Measurements from ENCODE around the gene SLN.

Gene SLN

DNA sequence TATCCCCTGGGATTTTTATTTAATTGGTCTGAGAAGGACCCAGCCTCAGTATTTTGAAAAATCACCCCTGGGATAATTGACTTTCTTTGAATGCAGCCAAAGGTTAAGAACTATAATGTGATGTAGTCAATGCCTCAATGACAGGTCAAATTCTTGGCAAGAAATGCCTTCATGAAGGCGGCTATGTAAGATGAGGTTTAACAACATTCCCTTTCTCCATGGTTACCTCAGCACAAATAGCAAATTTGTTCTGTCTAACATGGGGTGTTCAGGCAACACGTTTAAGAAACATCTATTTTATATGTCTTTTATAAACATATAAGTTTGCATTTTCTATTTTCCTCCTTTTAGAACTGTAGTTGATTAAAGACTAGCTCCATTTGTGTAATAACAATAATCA, 5.3 kb downstream of the SLN start:
- no peaks in the 10 kb centered on the region for H3K79me2 ChIP-seq (ENCODE audit: insufficient read depth, low read depth)
- H4K20me1 ChIP-seq (ENCODE audit: insufficient read depth), result no peaks in the 10 kb centered on the region
- no peaks in the 10 kb centered on the region for H3K36me3 ChIP-seq (ENCODE audit: insufficient read depth)
- no peak overlapping the region for H3K4me2 ChIP-seq
- H3K9ac ChIP-seq, result no peak overlapping the region
- H3K27me3 ChIP-seq (ENCODE audit: insufficient read depth, low read depth), result no peaks in the 10 kb centered on the region
- no peaks in the 10 kb centered on the region for H3K4me1 ChIP-seq (ENCODE audit: low read depth, poor library complexity, severe bottlenecking)
- no peak overlapping the region for H2AFZ ChIP-seq (ENCODE audit: low read depth)
- H3K27ac ChIP-seq, result no peak overlapping the region
- TF ChIP-seq, protein P1, sequence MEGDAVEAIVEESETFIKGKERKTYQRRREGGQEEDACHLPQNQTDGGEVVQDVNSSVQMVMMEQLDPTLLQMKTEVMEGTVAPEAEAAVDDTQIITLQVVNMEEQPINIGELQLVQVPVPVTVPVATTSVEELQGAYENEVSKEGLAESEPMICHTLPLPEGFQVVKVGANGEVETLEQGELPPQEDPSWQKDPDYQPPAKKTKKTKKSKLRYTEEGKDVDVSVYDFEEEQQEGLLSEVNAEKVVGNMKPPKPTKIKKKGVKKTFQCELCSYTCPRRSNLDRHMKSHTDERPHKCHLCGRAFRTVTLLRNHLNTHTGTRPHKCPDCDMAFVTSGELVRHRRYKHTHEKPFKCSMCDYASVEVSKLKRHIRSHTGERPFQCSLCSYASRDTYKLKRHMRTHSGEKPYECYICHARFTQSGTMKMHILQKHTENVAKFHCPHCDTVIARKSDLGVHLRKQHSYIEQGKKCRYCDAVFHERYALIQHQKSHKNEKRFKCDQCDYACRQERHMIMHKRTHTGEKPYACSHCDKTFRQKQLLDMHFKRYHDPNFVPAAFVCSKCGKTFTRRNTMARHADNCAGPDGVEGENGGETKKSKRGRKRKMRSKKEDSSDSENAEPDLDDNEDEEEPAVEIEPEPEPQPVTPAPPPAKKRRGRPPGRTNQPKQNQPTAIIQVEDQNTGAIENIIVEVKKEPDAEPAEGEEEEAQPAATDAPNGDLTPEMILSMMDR (conservative IDR thresholded peaks at IDR 0.05; ENCODE audit: low read depth, low read length), result no peak
- H3K4me3 ChIP-seq (IDR thresholded peaks at IDR 0.05; ENCODE audit: insufficient read depth, low read depth, low read length), result no peak overlapping the region

DNA sequence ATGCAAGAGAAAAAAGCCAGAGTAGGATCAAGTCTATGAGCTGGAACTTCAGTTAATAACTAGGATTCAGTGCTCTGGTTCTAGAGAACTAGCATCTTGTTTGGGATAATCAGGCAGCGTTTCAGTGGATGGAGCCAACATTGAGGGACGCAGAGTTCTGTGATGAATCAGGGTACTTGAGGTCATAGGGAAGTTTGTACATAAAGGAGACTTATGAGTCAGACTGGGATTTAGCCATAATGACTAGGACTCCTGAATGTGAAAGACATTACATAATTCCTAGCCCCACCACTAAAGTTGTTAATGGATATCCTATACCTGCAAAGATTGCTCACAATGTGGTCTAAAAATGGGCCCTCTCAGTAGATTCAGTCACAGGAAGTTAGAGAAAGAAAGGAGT, 6.8 kb downstream of the SLN start:
- H3K4me2 ChIP-seq, result no peak overlapping the region
- no peak overlapping the region for H2AFZ ChIP-seq (ENCODE audit: low read depth)

DNA sequence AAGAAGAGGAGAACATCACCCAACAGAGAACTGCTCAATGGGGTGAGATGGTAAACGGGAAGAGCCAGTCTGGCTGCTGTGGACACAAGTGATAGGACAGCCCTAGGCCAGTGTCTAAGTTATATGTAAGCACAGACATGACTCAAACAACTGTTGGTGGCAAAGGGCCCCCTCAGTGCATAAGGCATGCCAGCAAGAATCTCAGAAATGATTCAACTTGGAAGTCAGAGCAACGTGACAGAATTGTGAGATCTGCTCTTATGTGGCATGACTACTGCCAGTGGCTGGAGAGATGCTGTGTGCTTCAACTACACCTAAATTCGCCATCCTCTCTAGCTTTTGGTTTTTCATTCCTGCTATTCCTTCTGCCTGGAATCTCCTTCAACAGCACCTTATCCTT, 7.4 kb downstream of the SLN start:
- Histone ChIP-seq H3K79me2 (ENCODE audit: insufficient read depth, low read depth) (no peaks in the 10 kb centered on the region), H4K20me1 (ENCODE audit: insufficient read depth) (no peaks in the 10 kb centered on the region), H3K4me2 (no peak overlapping the region), H3K36me3 (ENCODE audit: insufficient read depth) (no peaks in the 10 kb centered on the region), H3K4me1 (ENCODE audit: low read depth, poor library complexity, severe bottlenecking) (no peaks in the 10 kb centered on the region), H3K4me3 (IDR thresholded peaks at IDR 0.05; ENCODE audit: insufficient read depth, low read depth, low read length) (no peak overlapping the region), H2AFZ (ENCODE audit: low read depth) (no peak overlapping the region), H3K27me3 (ENCODE audit: insufficient read depth, low read depth) (no peaks in the 10 kb centered on the region), H3K9ac (no peak overlapping the region), H3K27ac (no peak overlapping the region)
- TF ChIP-seq, protein P1 (conservative IDR thresholded peaks at IDR 0.05; ENCODE audit: low read depth, low read length), result no peak

More for the DNA sequence above, 6.8 kb downstream of the SLN start:
- TF ChIP-seq, protein P1 (conservative IDR thresholded peaks at IDR 0.05; ENCODE audit: low read depth, low read length), result no peak
- H3K79me2 ChIP-seq (ENCODE audit: insufficient read depth, low read depth), result no peaks in the 10 kb centered on the region
- H3K4me1 ChIP-seq (ENCODE audit: low read depth, poor library complexity, severe bottlenecking), result no peaks in the 10 kb centered on the region
- no peaks in the 10 kb centered on the region for H4K20me1 ChIP-seq (ENCODE audit: insufficient read depth)
- no peaks in the 10 kb centered on the region for H3K27me3 ChIP-seq (ENCODE audit: insufficient read depth, low read depth)
- no peak overlapping the region for H3K27ac ChIP-seq
- no peak overlapping the region for H3K4me3 ChIP-seq (IDR thresholded peaks at IDR 0.05; ENCODE audit: insufficient read depth, low read depth, low read length)
- H3K36me3 ChIP-seq (ENCODE audit: insufficient read depth), result no peaks in the 10 kb centered on the region
- H3K9ac ChIP-seq, result no peak overlapping the region

DNA sequence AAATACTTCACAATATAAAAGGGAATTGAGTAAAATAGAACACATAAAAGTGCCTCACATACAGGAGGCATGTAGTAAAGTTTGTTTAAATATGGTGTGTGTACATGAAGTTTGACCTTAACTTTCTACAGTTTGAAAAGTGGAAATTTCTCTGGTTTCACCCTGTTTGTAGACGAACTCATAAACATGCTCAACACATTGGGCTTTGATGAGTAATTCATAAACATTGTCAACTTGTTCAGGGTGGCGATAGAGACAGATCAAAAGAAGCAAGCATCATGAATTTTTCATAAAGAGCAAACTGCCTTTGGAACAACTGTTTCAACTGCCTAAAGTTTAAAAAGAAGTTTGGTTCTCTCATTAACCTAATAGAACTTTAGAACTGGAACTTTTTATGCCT, 9.1 kb downstream of the SLN start:
- no peaks in the 10 kb centered on the region for H3K79me2 ChIP-seq (ENCODE audit: insufficient read depth, low read depth)
- no peak overlapping the region for H3K27ac ChIP-seq
- H3K4me2 ChIP-seq, result no peak overlapping the region
- H3K4me3 ChIP-seq (IDR thresholded peaks at IDR 0.05; ENCODE audit: insufficient read depth, low read depth, low read length), result no peak overlapping the region
- no peak overlapping the region for H3K9ac ChIP-seq
- no peaks in the 10 kb centered on the region for H3K4me1 ChIP-seq (ENCODE audit: low read depth, poor library complexity, severe bottlenecking)
- no peaks in the 10 kb centered on the region for H3K36me3 ChIP-seq (ENCODE audit: insufficient read depth)
- H3K27me3 ChIP-seq (ENCODE audit: insufficient read depth, low read depth), result no peaks in the 10 kb centered on the region
- H2AFZ ChIP-seq (ENCODE audit: low read depth), result no peak overlapping the region
- TF ChIP-seq, protein P1 (conservative IDR thresholded peaks at IDR 0.05; ENCODE audit: low read depth, low read length), result no peak
- no peaks in the 10 kb centered on the region for H4K20me1 ChIP-seq (ENCODE audit: insufficient read depth)

All from KMS-11 (cell line).